ENCODE data around the gene TRIM67.

The TRIM67 gene

DNA sequence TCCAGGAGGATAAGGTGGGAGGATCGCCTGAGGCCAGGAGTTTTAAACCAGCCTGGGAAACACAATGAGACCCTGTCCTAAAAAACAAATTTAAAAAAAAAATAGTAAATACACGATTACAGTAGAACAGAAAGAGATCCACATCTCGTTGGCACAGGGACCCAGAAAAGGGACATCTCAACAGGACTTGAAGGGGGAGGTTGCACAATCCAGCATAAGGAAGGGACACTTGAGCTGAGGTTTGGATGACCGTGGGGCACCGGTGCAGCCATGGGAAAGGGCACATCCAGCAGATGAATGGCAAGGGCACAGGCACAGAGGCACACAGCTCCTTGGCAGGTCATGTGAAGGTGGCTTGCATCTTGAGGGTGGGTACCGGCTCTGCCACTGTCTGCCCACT is 20.5 kb downstream of the TRIM67 start:
- H3K4me3 ChIP-seq (replicated peaks; ENCODE audit: low read depth, low read length), result no peak overlapping the region
- TF ChIP-seq, protein P1, sequence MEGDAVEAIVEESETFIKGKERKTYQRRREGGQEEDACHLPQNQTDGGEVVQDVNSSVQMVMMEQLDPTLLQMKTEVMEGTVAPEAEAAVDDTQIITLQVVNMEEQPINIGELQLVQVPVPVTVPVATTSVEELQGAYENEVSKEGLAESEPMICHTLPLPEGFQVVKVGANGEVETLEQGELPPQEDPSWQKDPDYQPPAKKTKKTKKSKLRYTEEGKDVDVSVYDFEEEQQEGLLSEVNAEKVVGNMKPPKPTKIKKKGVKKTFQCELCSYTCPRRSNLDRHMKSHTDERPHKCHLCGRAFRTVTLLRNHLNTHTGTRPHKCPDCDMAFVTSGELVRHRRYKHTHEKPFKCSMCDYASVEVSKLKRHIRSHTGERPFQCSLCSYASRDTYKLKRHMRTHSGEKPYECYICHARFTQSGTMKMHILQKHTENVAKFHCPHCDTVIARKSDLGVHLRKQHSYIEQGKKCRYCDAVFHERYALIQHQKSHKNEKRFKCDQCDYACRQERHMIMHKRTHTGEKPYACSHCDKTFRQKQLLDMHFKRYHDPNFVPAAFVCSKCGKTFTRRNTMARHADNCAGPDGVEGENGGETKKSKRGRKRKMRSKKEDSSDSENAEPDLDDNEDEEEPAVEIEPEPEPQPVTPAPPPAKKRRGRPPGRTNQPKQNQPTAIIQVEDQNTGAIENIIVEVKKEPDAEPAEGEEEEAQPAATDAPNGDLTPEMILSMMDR (IDR thresholded peaks at IDR 0.05; ENCODE audit: low read depth, low read length, missing control alignments), result no peak
- DNase-seq (ENCODE audit: extremely low read depth, low read depth), result no peak

DNA sequence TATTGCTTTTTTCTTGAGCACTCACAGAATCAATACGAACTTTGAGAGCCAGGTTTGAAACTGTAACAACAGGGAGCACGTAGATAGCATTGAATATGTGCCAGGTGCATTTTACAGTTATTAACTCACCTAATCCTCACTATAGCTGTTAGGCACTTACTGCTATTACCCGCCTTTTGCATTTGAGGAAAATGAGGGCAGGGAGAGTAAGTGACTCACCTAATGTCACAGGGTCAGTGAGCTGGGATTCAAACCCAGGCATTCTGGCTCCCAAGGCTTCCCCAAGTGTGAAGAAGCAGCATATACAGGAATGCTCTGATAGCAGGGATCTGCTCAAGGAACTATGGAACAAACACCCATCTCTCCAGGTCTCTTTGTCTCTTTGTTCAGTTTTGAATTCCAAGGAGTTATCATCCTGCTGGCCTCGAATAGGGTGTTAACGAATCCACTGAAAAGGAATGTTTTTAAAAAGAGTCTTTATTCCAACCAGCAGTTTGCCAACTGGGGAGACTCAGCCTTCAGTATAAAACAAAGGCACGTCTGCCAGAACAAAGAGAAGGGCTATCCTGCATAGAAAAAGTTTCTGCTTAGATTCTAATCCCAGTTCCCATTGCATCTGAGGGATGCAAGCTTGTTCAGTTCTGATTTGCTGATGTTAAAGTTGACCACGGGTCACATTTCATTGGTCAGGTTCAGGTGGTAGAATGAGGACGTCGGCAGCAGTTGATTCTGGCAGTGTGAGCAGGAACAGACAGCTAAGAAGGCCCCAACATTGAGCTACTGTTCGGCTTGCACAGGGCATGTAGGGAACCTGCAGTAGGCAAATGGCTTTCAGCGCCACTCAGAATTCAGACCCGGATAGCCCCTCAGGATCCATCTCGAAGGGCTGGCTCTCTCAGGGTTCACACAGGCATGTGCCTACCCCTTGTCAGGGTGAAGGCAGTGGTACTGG is 22.1 kb downstream of the TRIM67 start:
- no peak overlapping the region for H3K4me3 ChIP-seq (replicated peaks; ENCODE audit: low read depth, low read length)
- TF ChIP-seq, protein P1 (IDR thresholded peaks at IDR 0.05; ENCODE audit: low read depth, low read length, missing control alignments), result no peak

DNA sequence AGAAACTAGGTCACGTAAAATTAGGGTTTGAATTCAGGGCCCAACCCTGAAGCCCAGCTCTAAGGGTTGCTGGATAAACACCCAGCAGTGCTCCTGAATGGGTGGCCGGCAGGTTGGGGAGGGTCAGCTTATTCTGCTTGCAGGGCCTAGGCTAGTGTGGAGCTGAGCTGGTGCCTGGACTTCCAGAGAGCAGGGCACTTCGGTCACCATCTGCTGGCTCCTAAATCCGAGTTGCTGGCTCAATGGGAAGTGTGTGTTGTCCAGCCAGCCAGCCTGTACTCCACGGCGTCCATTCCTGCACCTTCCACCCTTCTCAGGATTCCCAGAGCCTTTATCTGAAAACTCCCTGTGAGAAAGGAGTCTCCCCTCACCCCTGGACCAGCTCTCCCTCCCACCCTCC is 23.0 kb downstream of the TRIM67 start:
- H3K4me3 ChIP-seq (replicated peaks; ENCODE audit: low read depth, low read length), result no peak overlapping the region
- TF ChIP-seq, protein P1 (IDR thresholded peaks at IDR 0.05; ENCODE audit: low read depth, low read length, missing control alignments), result no peak
- DNase-seq (ENCODE audit: extremely low read depth, low read depth), result no peak

More for the DNA sequence above, 22.1 kb downstream of the TRIM67 start:
- no peak for DNase-seq (ENCODE audit: extremely low read depth, low read depth)

DNA sequence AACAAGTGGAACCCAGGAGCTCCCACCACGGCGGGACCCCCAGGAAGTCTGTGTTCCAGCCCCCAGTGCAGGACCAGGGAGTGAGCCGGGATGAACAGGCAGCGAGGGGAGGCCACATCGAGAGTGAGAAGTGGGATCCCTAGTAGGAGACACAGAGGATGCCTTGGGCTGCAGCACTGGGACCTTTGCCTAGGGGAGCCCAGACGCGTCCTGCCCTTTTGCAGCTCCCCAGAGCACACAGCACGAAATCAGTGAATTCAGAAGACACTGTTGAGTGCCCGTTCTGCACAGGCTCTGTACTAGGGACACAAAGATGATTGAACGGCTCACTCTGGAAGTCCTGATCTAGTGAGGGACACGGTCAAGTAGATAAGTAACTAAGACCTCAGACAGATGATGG is 23.5 kb downstream of the TRIM67 start:
- no peak overlapping the region for H3K4me3 ChIP-seq (replicated peaks; ENCODE audit: low read depth, low read length)
- TF ChIP-seq, protein P1 (IDR thresholded peaks at IDR 0.05; ENCODE audit: low read depth, low read length, missing control alignments), result no peak
- no peak for DNase-seq (ENCODE audit: extremely low read depth, low read depth)

DNA sequence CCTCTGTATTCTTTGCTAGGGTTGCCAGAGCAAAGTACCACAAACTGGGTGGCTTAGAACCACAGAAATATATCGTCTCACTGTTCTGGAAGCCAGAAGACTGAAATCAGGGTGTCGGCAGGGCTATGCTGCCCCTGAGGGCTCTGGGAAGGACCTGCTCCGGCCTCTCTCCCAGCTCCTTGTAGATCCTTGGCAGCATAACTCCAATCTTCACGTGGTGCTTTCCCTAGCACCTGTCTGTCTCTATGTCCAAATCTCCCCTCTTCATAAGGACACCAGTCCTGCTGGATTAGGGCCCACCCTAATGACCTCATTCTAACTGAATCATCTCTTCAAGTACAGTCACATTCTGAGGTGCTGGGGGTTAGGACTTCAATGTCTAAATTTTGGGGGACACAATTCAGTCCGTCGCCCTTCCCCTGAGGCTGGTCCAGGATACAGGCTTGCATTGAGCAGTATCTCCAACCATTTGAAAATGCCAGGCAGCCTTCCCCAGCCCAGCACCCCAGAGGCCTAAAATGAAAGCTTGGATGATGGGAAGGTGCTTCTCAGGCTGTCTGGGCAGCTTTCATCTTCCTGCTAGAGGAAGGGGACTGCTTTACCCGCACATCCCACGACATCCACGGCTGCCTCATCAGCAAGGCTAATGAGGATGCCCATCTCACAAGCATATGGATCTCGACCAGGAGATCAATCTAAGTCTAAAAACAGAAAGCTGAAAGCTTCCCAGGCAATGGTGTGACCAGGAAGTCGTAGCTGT is 24.7 kb downstream of the TRIM67 start:
- no peak for DNase-seq (ENCODE audit: extremely low read depth, low read depth)
- TF ChIP-seq, protein P1 (IDR thresholded peaks at IDR 0.05; ENCODE audit: low read depth, low read length, missing control alignments), result no peak
- H3K4me3 ChIP-seq (replicated peaks; ENCODE audit: low read depth, low read length), result no peak overlapping the region

DNA sequence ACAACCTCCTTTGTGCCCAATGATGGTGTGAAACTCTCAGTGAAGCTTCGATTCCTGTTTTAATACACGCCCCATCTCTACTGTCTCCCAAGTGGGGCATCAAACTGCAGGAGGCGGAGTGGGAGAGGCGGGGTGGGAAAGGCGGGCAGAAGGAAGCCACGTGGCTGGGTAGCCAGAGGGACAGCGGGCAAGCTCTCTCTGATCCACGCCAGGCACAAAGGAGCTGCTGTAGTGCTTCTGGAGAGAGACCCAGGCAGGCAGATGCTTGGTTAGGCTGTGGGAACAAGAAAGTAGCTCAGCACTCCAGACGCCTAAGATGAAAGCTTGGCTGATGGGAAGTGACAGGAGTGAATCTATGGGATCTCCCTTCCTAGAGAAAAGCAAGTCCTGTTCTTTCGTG is 25.7 kb downstream of the TRIM67 start:
- DNase-seq (ENCODE audit: extremely low read depth, low read depth), result no peak
- TF ChIP-seq, protein P1 (IDR thresholded peaks at IDR 0.05; ENCODE audit: low read depth, low read length, missing control alignments), result no peak
- H3K4me3 ChIP-seq (replicated peaks; ENCODE audit: low read depth, low read length), result no peak overlapping the region

Measured in HFF-Myc (cell line).